Glomerular endothelial cell (primary cell): ENCODE data around the gene ADGRG7. TPM values are rescaled to one million over a fixed set of nuclear protein-coding genes. Genes with fewer than 3 reads are reported as not detected.

ENCODE experiments used
- DNase-seq: peaks from one replicate; pipeline ENCODE4 v3.0.0-alpha.2; 2011; ENCODE audit warnings: low read depth, low spot score; ENCODE audit errors: extremely low read depth
- total RNA-seq: library from RNA; depleted of rRNA; stranded (reverse); fragments of >200 nt; gene quantifications from 2 replicates; pipeline ENCODE4 v1.2.3, GENCODE V29; 2015

Gene ADGRG7
- total RNA-seq, 1 donor from 2014 or later = not detected

GRCh38 chr3:100591411-100591810, 18.0 kb upstream of the ADGRG7 start:
- DNase-seq = no peak

DNA sequence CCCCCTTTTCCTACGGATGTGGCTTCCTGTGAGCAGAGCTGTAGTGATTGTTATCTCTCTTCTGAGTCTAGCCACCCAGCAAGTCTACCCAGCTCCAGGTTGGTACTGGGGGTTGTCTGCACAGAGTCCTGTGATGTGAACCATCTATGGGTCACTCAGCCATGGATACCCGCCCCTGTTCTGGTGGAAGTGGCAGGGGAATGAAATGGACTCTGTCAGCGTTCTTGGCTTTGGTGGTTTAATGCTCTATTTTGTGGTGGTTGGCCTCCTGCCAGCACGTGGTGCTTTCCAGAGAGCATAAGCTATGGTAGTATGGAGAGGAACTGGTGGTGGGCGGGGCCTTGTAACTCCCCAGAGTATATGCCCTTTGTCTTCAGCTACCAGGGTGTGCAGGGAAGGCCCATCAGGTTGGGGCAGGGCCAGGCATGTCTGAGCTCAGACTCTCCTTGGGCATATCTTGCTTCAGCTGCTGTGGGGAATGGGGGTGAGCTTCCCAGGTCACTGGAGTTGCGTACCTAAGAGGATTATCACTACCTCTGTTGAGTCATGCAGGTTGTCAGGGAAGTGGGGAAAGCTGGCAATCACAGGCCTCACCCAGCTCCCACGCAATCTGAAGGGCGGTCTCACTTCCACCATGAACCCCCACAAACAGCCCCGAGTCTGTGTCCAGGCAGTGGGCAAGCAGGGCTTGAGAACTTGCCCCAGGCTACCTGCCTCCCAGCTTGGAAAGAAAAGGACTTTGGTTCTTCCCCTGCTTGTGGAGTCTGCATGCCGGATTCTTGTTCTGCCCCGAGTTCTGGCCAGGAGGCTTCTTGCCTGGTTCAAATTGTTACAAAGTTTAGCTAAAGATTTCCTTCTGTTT, 9.0 kb upstream of the ADGRG7 start:
- DNase-seq = no peak

DNA sequence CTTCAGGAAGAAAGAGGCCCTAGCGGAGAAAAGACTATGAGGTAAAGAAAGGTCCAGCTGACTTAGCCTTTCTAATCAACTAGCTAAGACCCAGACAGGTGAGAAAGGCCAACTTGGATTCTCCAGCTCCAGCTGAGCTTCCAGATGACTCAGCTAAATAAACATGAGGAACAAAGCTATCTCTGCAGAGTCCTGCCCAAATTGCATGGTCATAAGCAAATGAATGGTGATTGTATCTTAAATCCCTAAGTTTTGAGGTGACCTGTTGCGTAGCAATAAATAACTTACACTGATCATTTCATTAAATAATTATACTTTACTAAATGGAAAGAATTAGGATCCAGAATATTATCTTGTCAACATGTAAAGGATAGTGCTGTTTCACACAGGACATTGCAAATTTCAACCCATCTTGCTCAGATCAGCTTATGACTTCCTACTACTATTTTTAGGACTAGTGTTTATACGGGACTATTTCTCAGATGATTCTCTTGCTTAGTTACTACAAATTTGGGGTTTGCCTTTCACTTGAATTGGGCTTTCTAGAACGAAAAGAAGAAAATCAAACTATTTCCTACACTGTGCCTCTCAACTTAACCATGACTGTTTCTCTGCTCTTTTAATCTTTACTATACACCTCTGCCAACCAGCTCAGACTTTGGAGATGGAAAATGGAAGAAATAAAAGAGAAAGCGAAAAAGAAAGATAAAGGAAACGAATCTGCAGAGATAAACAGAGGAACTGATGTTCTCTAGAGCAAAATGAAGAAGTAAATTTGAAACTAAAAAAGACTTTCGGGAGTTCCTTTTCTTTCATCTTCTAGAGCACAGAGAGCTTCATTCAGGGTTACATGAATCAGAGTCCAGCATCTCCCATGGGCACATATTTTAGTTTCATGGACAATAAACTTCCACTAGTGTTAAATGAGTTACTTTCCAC, 6.6 kb upstream of the ADGRG7 start:
- DNase-seq = no peak

DNA sequence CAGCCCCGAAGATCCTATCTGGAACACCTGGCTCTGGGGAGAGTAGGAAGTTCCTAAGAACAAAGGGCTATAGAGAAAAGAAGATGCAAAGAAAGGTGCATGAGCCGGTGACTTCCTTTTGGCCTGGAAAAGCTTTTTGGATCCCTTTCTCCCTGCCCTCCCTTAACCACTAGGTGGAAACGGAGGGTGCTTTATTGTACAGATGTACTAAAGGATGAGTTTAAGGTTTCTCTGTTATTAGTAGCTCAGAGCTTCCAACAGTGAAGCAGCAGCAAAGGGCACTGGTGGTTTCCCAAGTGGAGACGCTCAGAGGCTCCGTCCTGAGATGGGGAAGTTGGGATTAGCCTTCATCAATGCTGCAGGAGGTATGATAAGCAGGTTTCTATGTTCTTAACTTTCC, 5.9 kb upstream of the ADGRG7 start:
- DNase-seq = no peak

DNA sequence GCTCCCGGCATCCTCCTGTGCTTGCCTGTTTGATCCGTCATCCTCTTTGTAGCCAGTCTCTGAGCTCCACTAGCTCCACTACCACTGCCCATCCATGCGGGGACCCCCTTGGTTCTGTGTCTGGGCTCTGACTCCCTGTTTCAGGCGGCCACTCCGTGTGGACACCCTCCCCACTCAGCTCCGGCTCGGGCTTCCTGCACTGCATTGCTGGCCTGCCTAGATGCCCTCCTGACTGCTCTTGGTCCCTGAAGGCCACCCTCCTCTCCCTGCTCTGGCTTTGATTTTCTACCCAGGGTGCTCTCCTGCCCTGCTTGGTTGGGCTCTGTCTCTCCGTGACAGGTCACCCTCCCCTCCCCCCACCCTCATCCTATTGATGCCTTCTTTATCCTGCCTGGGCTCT, 4.0 kb upstream of the ADGRG7 start:
- no peak for DNase-seq

- DNase-seq = no peak
These were observed 2.4 kb upstream of the ADGRG7 start for GRCh38 chr3:100606894-100607512.

GRCh38 chr3:100609963-100610362, 562 bp downstream of the ADGRG7 start:
- no peak for DNase-seq

DNA sequence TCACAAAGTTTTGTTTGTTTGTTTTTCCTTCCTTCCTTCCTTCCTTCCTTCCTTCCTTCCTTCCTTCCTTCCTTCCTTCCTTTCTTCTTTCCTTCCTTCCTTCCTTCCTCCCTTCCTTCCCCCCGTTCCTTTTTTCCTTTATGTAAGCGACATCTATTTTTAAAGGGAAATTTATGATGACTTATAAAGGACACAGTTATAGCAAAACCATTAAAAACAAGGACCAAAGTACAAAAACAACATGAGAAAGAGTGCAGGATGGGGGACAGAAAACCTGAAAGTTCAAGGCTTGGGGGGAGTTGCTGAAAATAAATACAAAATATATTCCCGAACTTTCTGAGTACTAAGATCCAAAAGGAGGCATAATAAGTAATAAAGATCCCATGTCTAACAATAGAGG, 1.8 kb downstream of the ADGRG7 start:
- DNase-seq = no peak

DNA sequence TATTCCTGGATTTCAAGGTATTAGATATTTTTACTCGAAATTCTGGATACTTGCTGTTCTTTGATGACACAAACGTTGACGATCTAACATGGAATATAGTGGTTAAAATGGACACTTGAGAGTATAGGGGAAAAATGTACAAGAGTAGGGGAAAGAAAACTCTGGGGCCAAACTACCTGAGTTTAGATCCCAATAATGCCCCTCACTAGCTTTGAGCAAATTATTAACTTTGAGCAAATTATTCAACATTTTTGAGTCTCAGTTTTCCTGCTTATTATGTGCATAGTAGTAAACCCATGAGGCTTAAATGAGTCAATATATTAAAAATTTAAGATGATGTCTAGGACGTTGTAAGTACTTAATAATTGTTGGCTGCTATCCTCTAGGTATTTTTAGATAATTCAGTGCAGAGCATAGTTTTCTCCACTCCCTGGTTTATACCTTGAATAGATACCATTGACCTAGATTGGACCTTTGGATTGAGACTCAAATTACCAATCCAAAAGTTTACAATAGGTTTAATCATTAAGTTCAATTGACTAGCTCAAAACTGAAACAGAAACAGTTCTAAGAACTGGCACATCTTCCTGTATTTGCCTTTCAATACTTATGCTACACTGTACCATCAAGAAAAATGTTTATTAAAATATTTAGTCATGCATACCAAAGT, 4.5 kb downstream of the ADGRG7 start:
- DNase-seq = no peak

- no peak for DNase-seq
These were observed 5.5 kb downstream of the ADGRG7 start for GRCh38 chr3:100614941-100615340.

GRCh38 chr3:100615684-100616083, 6.3 kb downstream of the ADGRG7 start:
- no peak for DNase-seq

GRCh38 chr3:100621251-100621650, 11.8 kb downstream of the ADGRG7 start:
- no peak for DNase-seq

- no peak for DNase-seq
These were observed 18.1 kb downstream of the ADGRG7 start for GRCh38 chr3:100627491-100627890.

DNA sequence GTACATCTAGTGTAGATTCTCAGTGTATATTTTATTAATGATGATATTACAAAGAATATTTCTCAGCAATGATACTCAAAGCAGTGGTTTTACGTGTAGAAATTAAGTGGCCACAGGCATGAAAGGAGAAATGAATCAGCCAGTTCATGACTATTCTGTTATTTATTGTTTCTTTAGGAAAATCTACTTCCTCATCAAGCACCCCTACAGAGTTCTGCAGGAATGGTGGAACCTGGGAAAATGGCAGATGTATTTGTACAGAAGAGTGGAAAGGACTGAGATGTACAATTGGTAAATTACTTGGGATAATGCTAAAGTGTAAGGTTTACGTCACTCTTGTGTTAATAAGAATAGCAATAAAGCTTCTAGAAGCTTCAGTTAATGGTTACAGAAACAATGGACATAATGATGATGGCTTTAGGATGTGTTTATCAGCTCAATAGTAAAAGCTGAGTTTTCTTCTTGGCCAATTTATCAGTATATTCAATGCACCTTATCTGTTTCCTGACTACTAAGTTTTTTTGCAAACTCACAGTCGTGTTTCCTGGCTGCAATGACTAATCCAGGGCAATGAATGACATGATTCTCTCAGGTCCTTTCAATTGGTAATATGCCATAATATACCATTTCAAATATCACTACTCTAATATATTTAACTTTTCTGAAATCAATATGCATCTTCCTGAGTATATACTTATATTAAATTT, 20.2 kb downstream of the ADGRG7 start:
- DNase-seq = peak; percentile 61

DNA sequence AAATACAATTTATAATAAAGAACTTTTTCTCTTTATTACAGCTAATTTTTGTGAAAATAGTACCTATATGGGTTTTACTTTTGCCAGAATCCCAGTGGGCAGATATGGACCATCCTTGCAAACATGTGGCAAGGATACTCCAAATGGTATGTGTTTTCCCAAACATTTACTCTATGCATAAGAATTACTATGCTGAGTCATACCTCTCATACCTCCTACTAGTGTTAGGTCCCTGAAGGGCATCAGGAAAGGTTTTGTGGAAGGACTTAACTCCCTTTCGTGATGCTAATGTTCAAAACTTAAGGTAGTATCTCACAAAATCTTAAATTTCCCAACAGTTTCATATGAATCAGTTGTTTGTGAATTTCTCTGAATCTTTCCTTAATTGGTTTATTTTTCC, 21.3 kb downstream of the ADGRG7 start:
- no peak for DNase-seq

DNA sequence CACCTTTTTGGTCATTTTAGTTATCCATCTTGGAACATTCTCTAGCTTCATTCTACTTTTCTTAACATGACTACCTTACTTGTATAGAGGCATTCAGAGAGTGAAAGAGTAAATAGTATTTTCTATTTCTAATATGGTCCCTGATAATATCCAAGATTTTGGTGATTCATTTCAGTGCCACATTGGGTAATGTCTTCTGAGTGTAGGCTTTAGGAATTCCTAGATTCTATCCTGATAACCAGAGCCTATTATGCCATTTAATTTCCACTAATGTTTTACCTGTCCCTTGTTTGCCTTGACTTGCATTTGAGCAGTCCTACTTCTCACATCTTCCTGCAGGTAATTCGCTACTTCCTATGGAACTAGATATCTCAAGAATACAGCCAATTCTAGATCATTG, 21.8 kb downstream of the ADGRG7 start:
- DNase-seq = no peak

- no peak for DNase-seq
These were observed 25.3 kb downstream of the ADGRG7 start for GRCh38 chr3:100634493-100635272.

GRCh38 chr3:100635273-100635701, 25.9 kb downstream of the ADGRG7 start:
- DNase-seq = no peak

DNA sequence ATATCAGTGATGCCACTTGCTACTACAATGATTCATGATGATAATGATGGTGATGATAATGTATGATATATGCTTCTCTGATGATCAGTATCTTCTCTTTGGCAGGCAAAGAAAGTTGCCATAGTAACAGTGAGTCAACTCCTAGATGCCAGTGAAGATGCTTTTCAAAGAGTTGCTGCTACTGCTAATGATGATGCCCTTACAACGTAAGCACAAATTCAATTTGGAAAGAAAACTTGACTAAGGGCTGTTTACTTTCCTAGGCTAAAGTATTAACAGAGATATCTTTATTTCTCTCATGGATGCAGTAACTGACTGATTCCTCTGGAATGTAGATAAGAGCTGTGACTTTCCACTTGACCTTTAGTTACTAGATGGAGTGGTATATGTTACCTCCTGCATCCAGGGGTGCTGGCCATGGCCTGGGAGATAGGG, 27.8 kb downstream of the ADGRG7 start:
- DNase-seq = no peak
